Panc1 (cell line): ENCODE measurements around the gene SLC5A2. TPM values are rescaled to one million over a fixed set of nuclear protein-coding genes. Genes with fewer than 3 reads are reported as not detected.
A peak's percentile ranks its signal among the peaks of the same experiment; 100 is the strongest.
"Not testable (repeated sequence)": the region's sequence is repeated elsewhere in the genome, so short reads cannot be mapped to it uniquely, and the experiment has no call there.

Experiments
- ATAC-seq: fragments of 200-7000 bp; cut with Tn5 transposase; 2 replicates; pipeline ENCODE4 v1.9.1; 2020; ENCODE audit warnings: mild to moderate bottlenecking, moderate library complexity
- BruUV-seq: library from RNA; stranded (reverse); fragments of 400-500 nt; replicated peaks from 2 replicates; lab custom pipeline; 2021; lab: Mats Ljungman, UMichigan
- CTCF ChIA-PET: fragments of 300-600 bp; sonication (Branson Sonifier 250); formaldehyde crosslinking; loops from one replicate; lab custom pipeline; 2022; ENCODE audit warnings: antibody characterized with exemption; lab: Charles Lee
- POLR2A ChIA-PET: fragments of 300-600 bp; sonication (Branson Sonifier 250); formaldehyde crosslinking; loops from one replicate; lab custom pipeline; 2022; ENCODE audit warnings: antibody characterized with exemption; lab: Charles Lee
- DNase-seq: peaks from one replicate; pipeline ENCODE4 v3.0.0-alpha.2; 2010; ENCODE audit warnings: low read depth, low spot score
- H3K27ac ChIP-seq: 2 replicates; pipeline ENCODE4 v1.5.1; 2011; ENCODE audit warnings: mild to moderate bottlenecking, low read length, inconsistent platforms
- H3K27me3 ChIP-seq: fragments of 200-500 bp; sonication (Bioruptor generic); 2 replicates; pipeline ENCODE4 v1.6.0; 2014; ENCODE audit warnings: low read length, inconsistent platforms; ENCODE audit not compliant: control insufficient read depth, insufficient read depth
- H3K36me3 ChIP-seq: fragments of 200-500 bp; sonication (Bioruptor generic); 2 replicates; pipeline ENCODE4 v1.5.1; 2014; ENCODE audit warnings: inconsistent platforms, mild to moderate bottlenecking, low read length, moderate library complexity; ENCODE audit not compliant: control insufficient read depth, insufficient read depth
- H3K4me1 ChIP-seq: 2 replicates; pipeline ENCODE4 v1.5.1; 2011; ENCODE audit warnings: inconsistent platforms, mild to moderate bottlenecking, low read length, moderate library complexity; ENCODE audit not compliant: control insufficient read depth, insufficient read depth
- H3K4me3 ChIP-seq, 2 experiments: 2 replicates each; pipeline ENCODE4 v1.5.1; 2011 to 2012; ENCODE audit warnings: low read depth in 2 of 2, low read length in 2 of 2, mild to moderate bottlenecking in 2 of 2, inconsistent platforms in 1 of 2, moderate library complexity in 1 of 2
- H3K9me3 ChIP-seq: fragments of 200-500 bp; sonication (Bioruptor generic); 2 replicates; pipeline ENCODE4 v1.5.1; 2014; ENCODE audit warnings: low read depth, mild to moderate bottlenecking, inconsistent platforms, low read length, moderate library complexity; ENCODE audit not compliant: control insufficient read depth, insufficient read depth
- CTCF ChIP-seq: fragments of 450-650 bp; IDR thresholded peaks from 2 replicates; pipeline ENCODE4 v1.5.1; 2017; ENCODE audit warnings: mild to moderate bottlenecking
- POLR2AphosphoS5 ChIP-seq: IDR thresholded peaks from 2 replicates; pipeline ENCODE4 v1.6.1; 2012; ENCODE audit warnings: mild to moderate bottlenecking, low read depth, low read length, moderate library complexity
- REST ChIP-seq, 2 experiments: IDR thresholded peaks; 2 replicates each; pipeline ENCODE4 v1.6.1; 2011 to 2012; ENCODE audit warnings: low read depth in 2 of 2, control low read depth in 1 of 2, low read length in 1 of 2, mild to moderate bottlenecking in 1 of 2, moderate library complexity in 1 of 2; ENCODE audit not compliant: insufficient read depth in 1 of 2
- SIN3A ChIP-seq: IDR thresholded peaks from 2 replicates; pipeline ENCODE4 v1.6.1; 2012; ENCODE audit warnings: low read depth, mild to moderate bottlenecking, low read length, moderate library complexity, borderline replicate concordance; ENCODE audit not compliant: insufficient read depth
- TCF7L2 ChIP-seq: IDR thresholded peaks from 2 replicates; pipeline ENCODE4 v1.6.1; 2011; ENCODE audit warnings: mild to moderate bottlenecking, low read depth, low read length, inconsistent platforms
- in situ Hi-C: cut with HindIII; loops from 2 replicates; pipeline ENCODE4 v1.10.0; 2016; ENCODE audit warnings: low sequenced_read_pairs, low pct_unique_long_range_greater_than_20kb
- intact Hi-C: fragments of 100-400 bp; cut with micrococcal nuclease; formaldehyde crosslinking; loops from one replicate; pipeline ENCODE4 v1.10.0; 2022; ENCODE audit not compliant: unreplicated experiment
- total RNA-seq: library from RNA; stranded (reverse); gene quantifications from one replicate; pipeline ENCODE4 v1.2.1, GENCODE V29; 2021; ENCODE audit not compliant: unreplicated experiment

The SLC5A2 gene
- total RNA-seq, 1 experiment from 2014 or later, result 0.15 TPM

GRCh38 chr16:31445931-31446330, 37.0 kb upstream of the SLC5A2 start:
- BruUV-seq, in situ Hi-C loops, POLR2A ChIA-PET: not testable (repeated sequence)

GRCh38 chr16:31451201-31451600, 31.7 kb upstream of the SLC5A2 start:
- Histone ChIP-seq H3K4me3 (no peak overlapping the region), H3K9me3 (no peaks in the 10 kb centered on the region), H3K36me3 (no peaks in the 10 kb centered on the region), H3K27ac (no peak overlapping the region), H3K27me3 (no peaks in the 10 kb centered on the region), H3K4me1 (peaks cover 37% of the 10 kb centered on the region)
- in situ Hi-C loops (no loop called here), intact Hi-C loops (no loop called here)
- BruUV-seq, result no TSS peak
- TF ChIP-seq TCF7L2 (no peak), POLR2AphosphoS5 (no peak), REST (IDR thresholded peaks at IDR 0.05; ENCODE audit: insufficient read depth in 1 of 2, low read depth in 2 of 2, low read length in 1 of 2) (no peak), SIN3A (no peak), CTCF (no peak)
- ATAC-seq (no peak), DNase-seq (no peak)
- ChIA-PET CTCF (interaction anchor here (0.6 kb wide), 2 partner anchors 69 to 217 kb away, joined by 5 to 6 read pairs; no protein-coding TSS in a partner anchor), POLR2A (no interaction called here)

More at GRCh38 chr16:31445931-31446330, 37.0 kb upstream of the SLC5A2 start:
- H3K4me3 ChIP-seq, CTCF ChIA-PET, DNase-seq, H3K27me3 ChIP-seq, ATAC-seq, H3K4me1 ChIP-seq, H3K36me3 ChIP-seq, H3K27ac ChIP-seq, H3K9me3 ChIP-seq: not testable (repeated sequence)
- intact Hi-C loops, result loop anchor here (10.0 kb wide), 2 partner anchors 111 to 451 kb away; no protein-coding TSS in a partner anchor

GRCh38 chr16:31451681-31452351, 31.1 kb upstream of the SLC5A2 start:
- no peak overlapping the region for H3K27ac ChIP-seq
- ATAC-seq, result peak; percentile 91
- ChIA-PET CTCF (interaction anchor here (0.6 to 0.7 kb wide), 3 partner anchors 70 to 449 kb away, joined by 5 to 7 read pairs (median 6); no protein-coding TSS in a partner anchor), POLR2A (interaction anchor here (0.7 kb wide), 1 partner anchor 49 kb away, joined by 12 read pairs; no protein-coding TSS in a partner anchor)
- intact Hi-C loops (no loop called here), in situ Hi-C loops (no loop called here)
- H3K27me3 ChIP-seq, result no peaks in the 10 kb centered on the region
- DNase-seq, result no peak
- H3K9me3 ChIP-seq, result no peaks in the 10 kb centered on the region
- TF ChIP-seq CTCF (peak; percentile 84), POLR2AphosphoS5 (no peak; the same call in 1 of the 2 replicates), TCF7L2 (peak; percentile 73), SIN3A (no peak)
- H3K4me3 ChIP-seq, result no peak overlapping the region
- H3K4me1 ChIP-seq, result peaks cover 43% of the 10 kb centered on the region
- no TSS peak for BruUV-seq
- H3K36me3 ChIP-seq, result no peaks in the 10 kb centered on the region
